Endothelial cell of umbilical vein (primary cell): ENCODE data around the gene TMEM170B.
A peak's percentile ranks its signal among the peaks of the same experiment; 100 is the strongest.

Source experiments
- CTCF ChIP-seq, 2 donors: IDR thresholded peaks; 1 replicate in 1 of 2; 2 replicates in 1 of 2; pipeline ENCODE4 v1.5.1; 2011; ENCODE audit warnings: low read length in 2 of 2, mild to moderate bottlenecking in 2 of 2, moderate library complexity in 2 of 2, control low read depth in 1 of 2, inconsistent platforms in 1 of 2, low read depth in 1 of 2; ENCODE audit not compliant: insufficient read depth in 1 of 2; ENCODE audit errors: extremely low read depth in 1 of 2
- EZH2 ChIP-seq: IDR thresholded peaks from 2 replicates; pipeline ENCODE4 v1.6.1; 2012; ENCODE audit warnings: borderline replicate concordance, low read depth, mild to moderate bottlenecking, moderate library complexity, low read length, inconsistent platforms; ENCODE audit not compliant: severe bottlenecking
- FOS ChIP-seq: IDR thresholded peaks from 2 replicates; pipeline ENCODE4 v1.6.1; 2011; ENCODE audit warnings: mild to moderate bottlenecking, low read length, moderate library complexity, borderline replicate concordance; ENCODE audit not compliant: insufficient read depth
- GATA2 ChIP-seq: IDR thresholded peaks from 2 replicates; pipeline ENCODE4 v1.7.0; 2011; ENCODE audit warnings: low read depth, mild to moderate bottlenecking, moderate library complexity, mixed read lengths, low read length; ENCODE audit not compliant: insufficient read length, insufficient read depth
- MYC ChIP-seq: IDR thresholded peaks from one replicate; pipeline ENCODE4 v1.6.1; 2011; ENCODE audit warnings: mild to moderate bottlenecking, low read depth, low read length
- POLR2A ChIP-seq: IDR thresholded peaks from 2 replicates; pipeline ENCODE4 v1.6.1; 2012; ENCODE audit warnings: low read depth, mild to moderate bottlenecking, control low read depth, low read length
- POLR2AphosphoS5 ChIP-seq: IDR thresholded peaks from 2 replicates; pipeline ENCODE4 v1.6.1; 2012; ENCODE audit warnings: low read depth, mild to moderate bottlenecking, control low read depth, low read length, moderate library complexity; ENCODE audit not compliant: insufficient read depth

- TF ChIP-seq POLR2AphosphoS5 (no peak), CTCF (IDR thresholded peaks at IDR 0.05; ENCODE audit: extremely low read depth in 1 of 2, insufficient read depth in 1 of 2, low read depth in 1 of 2, low read length in 2 of 2) (peak in 1 of 2 donors; percentile 13), POLR2A (no peak), FOS (no peak), MYC (no peak), EZH2 (no peak), GATA2 (no peak)
These were observed 58.4 kb downstream of the TMEM170B start for GRCh38 chr6:11595903-11596302.
